Activated naive CD4-positive, alpha-beta T cell (primary cell): ENCODE measurements around the gene KRTAP9-6.
A peak's percentile ranks its signal among the peaks of the same experiment; 100 is the strongest.
"Not testable (repeated sequence)": the region's sequence is repeated elsewhere in the genome, so short reads cannot be mapped to it uniquely, and the experiment has no call there.

ENCODE experiments used
- DNase-seq, 4 experiments: peaks; one replicate each; lab custom pipeline; 2025; lab: John Stamatoyannopoulos, UW

Gene KRTAP9-6

DNA sequence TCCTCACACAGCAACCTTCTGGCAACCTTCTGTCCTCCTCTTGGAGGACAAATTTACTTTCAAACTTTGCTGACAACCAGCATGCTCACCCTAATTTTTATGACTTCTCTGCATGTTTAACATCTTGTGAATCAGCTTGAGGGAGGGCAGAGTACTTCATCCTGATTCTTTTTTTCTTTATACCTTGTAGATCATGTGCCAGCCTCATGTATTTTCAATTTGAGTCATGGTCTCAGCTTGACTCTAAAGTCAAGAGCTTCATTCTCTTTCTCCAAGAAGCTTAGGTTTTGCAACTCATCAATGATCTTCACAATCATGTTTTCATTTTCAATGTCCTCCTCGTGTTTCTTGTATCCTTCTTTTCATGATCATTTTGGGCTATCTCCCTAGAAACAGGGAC, 6.7 kb downstream of the KRTAP9-6 start:
- DNase-seq = no peak

DNA sequence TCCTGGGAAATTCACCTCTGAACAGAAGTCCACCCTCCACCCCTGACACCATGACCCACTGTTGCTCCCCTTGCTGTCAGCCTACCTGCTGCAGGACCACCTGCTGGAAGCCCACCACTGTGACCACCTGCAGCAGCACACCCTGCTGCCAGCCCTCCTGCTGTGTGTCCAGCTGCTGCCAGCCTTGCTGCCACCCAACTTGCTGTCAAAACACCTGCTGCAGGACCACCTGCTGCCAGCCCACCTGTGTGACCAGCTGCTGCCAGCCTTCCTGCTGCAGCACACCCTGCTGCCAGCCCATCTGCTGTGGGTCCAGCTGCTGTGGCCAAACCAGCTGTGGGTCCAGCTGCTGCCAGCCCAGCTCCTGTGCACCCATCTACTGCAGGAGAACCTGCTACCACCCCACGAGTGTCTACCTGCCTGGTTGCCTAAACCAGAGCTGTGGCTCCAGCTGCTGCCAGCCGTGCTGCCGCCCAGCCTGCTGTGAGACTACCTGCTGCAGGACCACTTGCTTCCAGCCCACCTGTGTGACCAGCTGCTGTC, 10.5 kb downstream of the KRTAP9-6 start, which contains the start of gene KRTAP9-7:
Gene KRTAP9-7 (plus strand): TSS at position 51 of the 543 bp plus-strand sequence. CDS start 0 bp downstream, at position 51.
- DNase-seq = not testable (repeated sequence)

DNA sequence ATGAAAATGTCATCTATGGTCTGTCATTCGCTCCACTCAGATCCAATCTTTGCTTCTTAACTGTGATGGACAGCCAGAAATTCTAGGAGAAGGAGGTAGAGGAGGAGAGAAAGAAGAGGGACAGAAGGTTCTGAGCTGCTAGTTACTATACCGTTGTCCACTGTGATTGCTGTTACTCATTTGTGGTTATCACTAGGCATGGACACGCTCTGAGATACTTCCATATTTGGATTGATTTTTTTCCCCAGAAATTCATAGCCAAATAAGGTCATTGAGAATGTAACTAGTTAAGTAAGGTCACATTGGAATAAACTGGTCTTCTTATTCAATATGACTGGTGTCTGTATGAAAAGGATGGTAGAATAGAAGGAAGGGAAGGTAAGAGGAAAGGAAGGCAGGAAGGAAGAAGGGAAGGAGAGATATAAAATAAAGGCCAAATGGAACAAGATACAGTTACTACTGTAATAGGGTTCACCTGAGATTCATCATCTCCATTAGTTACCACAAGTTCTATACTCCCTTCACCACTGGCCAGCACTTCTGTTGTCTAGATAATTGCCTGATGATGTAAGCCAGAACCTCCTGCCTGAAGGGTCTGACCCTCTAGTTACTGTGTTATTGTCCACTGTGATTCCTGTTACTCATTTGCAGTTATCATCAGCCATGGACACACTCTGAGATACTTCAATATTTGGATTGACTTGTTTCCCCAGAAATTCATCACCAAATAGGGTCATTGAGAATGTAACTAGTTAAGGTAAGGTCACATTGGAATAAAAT, 13.2 kb downstream of the KRTAP9-6 start:
- DNase-seq = no peak

DNA sequence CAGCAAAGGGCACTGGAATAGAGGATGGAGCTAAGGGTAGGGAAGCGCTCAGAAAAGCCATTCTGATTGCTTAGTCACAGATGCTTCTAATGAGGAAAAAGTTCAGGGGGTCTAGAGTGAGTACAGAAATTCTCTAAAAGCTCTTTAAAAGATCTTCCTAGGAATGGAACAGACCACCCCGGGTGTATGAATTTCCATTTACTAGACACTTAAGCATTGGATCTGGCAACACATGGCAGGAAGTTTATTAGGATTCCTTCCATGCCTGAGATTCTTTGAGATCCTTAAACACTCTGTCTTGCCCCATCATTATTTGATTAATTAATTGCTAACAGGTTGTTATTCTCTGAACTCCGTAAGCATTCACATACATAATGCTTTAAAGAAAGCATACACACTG, 18.9 kb downstream of the KRTAP9-6 start:
- no peak for DNase-seq

DNA sequence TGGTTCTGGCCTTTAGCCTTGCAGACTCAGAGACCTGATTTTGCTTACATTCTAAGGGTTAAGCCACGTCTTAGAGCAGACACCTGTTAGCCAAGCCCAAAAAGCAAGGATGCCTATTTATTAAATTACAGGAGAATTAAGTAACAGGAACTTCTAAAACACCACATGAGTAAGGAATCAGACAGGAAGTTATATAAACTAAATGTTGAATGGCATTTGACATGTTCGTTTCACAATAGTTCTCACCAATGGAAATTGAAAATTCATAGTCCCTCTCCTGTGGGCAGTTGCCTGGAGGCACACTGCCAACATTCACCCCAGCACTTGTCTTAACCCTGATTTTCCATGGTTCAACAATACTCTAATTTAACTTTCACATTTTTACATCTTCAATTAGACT, 19.4 kb downstream of the KRTAP9-6 start:
- no peak for DNase-seq

DNA sequence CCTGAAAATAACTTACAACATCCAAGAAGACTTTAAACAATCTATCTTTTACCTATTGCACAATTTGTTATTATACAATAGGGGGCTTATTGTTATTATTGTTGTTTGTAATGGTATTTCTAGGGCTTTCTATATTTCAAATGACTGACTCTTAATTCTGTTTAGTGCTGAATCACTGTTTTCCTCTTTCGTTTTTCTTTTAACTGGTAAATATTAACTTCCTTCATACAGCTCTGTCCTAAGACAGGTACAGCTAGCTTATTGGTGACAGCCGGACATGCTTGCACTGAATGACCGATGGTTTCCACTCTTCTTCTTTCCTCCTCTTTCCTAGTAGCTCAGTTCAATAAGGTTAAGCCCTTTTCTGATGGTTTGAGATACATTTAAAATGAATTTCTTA, 21.9 kb downstream of the KRTAP9-6 start:
- no peak for DNase-seq

DNA sequence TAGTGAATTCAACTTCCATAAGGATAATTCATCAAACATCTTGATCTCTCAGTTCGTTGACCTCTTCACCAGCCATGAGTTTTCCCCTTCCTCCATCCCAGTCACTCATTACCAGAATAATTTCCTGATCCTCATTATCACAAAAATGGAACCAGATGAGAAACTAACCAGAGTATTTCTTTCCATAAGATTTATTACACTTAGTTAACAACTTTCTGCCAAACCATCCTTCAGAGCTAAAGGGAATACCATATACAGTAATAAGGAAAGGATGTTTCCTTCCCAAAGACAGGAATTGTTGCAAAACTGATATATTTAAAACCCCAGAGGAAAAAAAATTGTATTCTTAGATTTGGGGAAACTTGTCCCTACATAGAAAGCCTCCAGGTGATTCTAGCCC, 28.8 kb downstream of the KRTAP9-6 start:
- no peak for DNase-seq

DNA sequence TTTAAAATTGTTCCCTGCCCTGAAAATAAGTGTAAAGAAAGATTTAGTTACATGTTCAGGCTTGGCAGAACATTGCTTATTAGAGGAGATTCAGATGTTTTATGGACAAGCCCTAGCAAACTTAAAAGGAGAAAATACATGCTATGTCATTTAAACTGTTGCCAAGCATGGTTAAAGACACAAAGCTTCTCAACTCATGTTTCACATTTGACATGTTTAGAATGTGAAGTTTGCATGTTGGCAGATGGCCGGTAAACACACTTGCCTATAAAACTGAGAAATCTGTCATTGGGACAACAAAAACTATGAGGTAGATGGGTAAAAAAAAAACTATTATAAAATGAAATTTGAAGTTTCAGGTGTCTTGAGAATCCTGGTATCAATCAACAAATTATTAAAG, 31.7 kb downstream of the KRTAP9-6 start:
- no peak for DNase-seq

DNA sequence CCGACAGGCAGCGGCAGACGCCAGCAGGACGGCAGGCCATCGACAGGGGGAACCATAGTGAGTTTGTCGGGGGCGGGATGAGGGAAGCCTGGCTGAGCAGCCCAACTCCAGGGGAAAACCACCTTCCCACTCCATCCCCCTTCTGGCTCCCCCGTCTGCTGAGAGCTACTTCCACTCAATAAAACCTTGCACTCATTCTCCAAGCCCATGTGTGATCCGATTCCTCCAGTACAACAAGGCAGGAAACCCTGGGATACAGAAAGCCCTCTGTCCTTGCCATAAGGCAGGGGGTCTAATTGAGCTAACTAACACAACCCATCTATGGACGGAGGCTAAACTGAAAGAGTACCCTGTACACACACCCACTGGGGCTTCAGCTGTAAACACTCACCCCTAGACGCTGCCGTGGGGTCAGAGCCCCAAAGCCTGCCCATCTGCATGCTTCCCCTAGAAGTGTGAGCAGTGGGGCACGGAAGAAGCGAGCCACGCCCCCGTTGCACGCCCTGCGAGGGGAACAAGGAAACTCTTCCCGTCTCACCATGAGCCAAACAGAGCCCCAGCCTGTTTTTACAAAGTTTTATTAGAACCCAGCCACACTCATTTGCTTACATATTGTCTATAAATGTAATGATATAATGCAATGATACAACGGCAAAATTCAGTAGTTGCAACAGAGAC, 33.4 kb downstream of the KRTAP9-6 start:
- no peak for DNase-seq

DNA sequence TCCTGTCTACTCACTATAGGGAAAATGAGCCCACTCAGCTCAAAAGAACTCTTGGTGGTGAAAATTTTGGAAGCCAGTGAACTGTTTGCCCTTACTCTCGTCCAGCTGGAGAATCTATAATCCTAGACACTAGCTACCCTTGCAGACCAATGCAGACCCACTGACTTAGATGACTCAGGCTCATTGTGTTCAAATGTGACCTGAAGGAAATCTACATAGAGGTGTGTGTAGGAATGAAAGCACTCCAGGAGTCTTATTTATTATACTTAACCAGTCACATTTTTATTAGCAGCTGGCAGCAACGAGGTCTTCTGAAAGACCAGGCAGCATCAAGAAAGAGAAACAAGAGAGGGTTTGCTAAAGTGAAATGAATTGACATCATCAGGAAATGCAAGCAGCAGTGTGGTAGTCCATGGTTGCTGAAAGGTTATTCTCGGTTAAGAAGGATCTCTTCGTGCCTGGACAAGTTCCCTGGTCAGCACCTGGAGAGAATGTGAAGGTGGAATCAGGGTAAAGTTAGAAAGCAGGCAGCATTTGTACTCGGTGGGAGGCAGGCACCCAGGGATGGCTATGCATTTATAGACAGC, 36.1 kb downstream of the KRTAP9-6 start:
- DNase-seq = no peak

DNA sequence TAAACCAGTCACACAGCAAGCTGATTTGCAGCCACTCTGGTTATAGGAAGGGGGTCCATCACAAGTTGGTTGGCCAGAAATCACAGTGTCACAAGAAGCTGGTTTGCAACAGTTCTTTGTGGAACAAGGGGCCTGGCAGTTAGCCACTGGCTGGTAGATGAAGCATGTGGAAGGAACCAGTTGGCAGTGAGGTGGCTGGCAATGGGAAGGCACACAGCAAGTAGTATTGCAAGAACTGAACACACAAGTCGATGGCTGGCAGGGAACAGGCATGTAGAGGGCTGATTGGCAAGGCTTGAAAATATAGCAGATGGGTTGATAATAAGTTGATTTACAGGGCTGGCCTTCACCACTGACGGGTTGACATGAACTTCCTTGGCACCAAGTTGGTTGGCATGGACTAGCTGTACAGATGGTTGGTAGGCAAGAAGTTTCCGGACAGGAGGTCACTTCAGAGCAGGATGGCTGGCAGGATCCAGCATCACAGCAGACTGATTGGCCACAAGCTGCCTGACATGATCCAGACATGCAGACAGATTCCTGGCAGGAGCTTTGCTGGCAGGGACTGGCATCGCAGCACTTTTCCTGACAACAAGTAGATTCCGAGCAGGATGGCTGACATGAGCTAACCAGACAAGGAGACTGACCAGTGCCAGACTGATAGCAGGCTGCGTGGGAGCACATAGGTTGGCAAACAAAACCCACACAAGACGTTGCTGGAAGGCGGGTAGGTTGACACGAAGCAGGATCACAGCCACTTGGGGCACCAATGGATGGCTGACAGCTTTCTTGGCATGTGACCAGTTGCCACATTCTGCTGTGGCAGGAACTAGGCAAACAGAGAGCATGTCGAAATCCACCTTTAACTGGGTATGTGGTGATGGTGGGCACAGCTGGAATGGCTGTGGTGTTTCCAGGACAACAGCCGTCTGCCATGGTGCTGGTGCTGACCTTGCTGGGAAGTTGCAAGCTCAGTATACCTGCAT, 37.0 kb downstream of the KRTAP9-6 start, which contains the start of gene KRTAP29-1:
Gene KRTAP29-1 (minus strand): TSS at position 936 of the 986 bp plus-strand sequence. CDS start 0 bp downstream, at position 936.
- DNase-seq = no peak

DNA sequence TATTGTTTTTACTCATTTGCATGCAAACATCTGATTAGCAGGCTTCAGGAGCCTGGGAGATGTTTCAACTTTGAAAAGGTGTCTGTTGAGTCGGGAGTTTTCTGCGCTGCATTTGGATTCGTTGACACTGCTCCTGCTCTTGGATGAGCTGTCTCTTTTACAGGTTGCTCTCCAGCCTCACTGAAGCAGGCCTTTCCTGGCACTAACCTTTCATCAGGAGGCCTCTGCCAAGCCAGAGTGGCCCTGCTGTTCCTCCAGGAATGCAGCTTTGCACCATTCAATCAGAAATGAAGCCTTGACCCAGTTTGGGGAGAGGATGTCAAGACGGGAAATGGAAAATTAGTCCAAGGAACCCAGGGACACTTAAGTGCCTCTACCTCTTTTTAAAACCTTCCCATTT, 37.8 kb downstream of the KRTAP9-6 start:
- no peak for DNase-seq

DNA sequence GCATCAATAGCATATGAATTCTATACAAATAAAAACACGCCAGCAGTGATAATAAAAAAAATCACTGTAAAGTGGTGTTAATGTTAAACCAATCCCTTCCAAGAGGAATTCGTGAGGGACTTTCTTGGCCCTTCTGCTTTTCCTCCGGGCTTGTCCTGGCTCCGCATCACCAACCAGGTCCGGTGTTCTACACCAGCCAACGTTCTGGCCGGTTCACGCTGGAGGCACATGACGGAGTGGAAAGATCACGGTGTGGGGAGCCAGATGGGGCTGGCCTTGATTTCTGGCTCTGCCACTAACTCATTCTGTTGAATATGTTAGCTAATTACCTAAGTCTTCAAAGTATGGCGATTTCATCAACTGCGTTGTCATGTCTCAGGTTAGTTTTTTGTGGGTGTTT, 38.9 kb downstream of the KRTAP9-6 start:
- DNase-seq = no peak

DNA sequence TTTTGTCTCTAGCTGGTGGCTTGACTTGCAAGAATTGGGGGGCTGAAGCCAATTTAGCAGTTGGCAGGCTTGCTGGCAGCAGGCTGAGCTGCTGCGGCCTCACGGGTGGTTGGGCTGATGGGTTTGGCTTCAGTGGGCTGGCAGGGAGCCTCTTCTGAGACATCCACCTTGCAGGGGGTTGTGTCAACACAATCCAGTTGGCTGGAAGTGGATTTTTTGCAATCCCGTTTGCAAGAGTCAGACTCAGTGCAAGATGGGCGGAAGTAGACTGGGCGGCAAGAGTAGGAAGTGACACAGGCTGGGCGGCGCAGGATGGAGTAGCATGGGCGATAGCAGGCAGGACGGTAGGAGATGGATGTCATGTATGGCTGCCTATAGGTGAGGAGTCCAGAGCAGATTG, 42.5 kb downstream of the KRTAP9-6 start:
- DNase-seq = no peak

DNA sequence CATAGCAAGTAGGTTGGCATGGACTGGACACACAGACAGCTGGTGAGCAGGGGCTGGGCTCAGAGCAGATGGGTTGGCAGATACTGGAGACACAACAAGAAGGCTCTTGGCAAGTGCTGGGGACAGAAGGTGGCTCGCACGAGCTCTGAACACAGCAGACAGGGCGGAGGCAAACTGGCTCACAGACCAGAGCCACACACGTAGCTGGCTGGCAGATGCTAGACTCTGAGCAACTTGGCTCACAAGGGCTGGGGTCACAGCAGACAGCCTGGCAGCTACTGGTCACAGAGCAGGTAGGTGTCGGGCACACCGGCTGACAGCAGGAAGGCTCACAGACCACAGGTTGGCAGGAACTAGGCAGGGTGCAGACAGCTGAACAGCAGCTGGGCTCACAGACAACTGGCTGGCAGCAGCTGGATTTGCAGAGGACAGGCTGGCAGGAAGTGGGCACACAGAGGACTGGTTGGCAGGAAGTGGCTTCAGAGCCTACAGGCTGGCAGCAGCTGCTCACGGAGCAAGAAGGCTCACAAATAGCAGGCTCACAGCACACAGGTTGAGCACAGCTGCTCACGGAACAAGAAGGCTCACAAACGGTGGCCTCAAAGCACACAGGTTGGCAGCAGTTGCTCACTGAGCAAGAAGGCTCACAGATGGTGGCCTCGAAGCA, 43.2 kb downstream of the KRTAP9-6 start:
- DNase-seq = peak in 2 of 4 experiments; percentile 73 to 74

DNA sequence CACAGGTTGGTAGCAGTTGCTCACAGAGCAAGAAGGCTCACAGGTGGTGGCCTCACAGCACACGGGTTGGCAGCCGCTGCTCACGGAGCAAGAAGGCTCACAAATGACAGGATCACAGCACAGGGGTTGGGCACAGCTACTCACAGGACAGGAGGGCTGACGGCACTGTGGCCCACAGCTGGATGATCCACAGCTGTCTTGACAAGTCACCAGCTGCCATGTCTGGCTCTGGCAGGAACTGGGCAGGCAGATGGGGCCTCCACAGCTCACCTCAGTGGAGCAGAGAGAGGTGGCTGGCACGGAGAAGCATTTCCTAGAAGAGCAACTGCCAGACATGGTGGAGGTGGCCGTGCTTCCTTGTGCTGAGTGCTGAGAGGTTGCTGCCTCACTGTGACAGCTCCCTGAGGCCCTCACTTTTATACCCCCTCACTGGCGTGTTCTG, 43.8 kb downstream of the KRTAP9-6 start, which contains the start of gene KRTAP16-1:
Gene KRTAP16-1 (minus strand): TSS at position 392 of the 442 bp plus-strand sequence. CDS start 56 bp downstream, at position 336.
- DNase-seq = peak in 2 of 4 experiments; percentile 59 to 65

DNA sequence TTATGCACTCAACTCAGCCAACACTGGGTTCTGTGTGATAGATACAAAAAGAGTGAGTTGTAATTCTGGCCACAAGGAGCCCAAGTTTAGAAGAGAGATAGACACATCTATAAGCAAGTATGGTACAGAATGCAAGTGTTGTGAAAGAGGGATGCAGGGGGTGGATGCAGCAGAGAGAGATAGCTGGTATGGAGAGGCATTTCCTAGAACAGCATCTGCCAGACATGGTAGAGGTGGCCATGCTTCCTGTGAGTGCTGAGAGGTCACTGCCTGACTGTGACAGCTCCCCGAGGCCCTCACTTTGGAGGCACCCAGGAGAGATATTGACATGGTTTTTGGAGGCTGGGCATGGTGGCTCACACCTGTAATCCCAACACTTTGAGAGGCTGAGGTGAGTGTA, 45.9 kb downstream of the KRTAP9-6 start:
- no peak for DNase-seq

DNA sequence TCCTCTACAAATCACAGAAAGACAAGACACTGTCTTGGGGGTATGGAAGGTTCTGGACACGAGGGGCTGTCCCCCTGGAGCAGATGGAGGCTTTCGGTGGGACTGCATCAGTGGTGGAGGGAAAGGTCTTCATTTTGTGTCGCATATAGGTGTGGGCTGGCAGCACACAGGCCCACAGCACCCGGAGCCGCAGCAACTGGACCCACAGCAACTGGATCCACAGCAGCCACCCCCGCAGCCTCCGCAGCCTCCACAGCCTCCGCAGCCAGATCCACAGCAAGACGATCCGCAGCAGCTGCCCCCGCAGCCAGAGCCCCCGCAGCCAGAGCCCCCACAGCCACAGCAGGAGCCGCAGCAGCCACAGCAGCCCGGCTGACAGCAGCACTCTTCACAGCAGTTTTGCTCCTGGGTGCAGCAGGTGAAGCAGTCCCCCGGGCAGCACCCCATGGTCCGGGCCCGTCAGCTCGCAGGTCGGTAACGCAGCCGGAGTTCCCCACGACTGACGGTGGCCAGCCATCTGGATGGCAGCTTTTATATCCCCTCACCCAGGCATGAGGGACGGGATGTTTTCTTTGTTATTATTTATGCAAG, 50.1 kb downstream of the KRTAP9-6 start, which contains the start of gene KRTAP17-1:
Gene KRTAP17-1 (minus strand): TSS at position 507 of the 591 bp plus-strand sequence. CDS start 60 bp downstream, at position 447.
- no peak for DNase-seq
